CD4-positive, alpha-beta T cell treated with Interleukin-4 for 1 hour (primary cell): ENCODE measurements around the gene OR10H2.
"Not testable (repeated sequence)": the region's sequence is repeated elsewhere in the genome, so short reads cannot be mapped to it uniquely, and the experiment has no call there.

Source experiments
- DNase-seq, 2 donors: peaks; one replicate each; pipeline ENCODE4 v3.0.0-alpha.2; 2020 to 2022

OR10H2 gene

DNA sequence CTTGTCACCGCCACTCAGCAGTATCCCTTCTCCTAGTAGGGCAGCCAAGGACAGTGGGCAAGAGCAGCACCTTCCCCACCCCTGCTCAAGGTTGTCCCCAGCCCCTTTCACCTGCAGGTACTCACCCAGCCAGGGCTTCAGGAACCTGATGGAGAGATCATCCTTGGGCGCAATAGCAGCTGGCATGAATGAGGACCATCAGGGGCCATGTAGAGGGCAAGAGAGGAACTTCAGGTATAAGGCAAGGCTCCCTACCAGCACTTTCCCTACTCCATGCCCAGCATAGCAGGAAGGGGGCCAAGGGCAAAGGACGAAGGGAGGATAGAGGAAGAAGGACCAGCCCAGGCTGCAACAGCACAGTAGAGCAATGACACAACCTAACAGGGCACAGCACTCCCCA, 46.3 kb downstream of the OR10H2 start:
- not testable (repeated sequence) for DNase-seq

DNA sequence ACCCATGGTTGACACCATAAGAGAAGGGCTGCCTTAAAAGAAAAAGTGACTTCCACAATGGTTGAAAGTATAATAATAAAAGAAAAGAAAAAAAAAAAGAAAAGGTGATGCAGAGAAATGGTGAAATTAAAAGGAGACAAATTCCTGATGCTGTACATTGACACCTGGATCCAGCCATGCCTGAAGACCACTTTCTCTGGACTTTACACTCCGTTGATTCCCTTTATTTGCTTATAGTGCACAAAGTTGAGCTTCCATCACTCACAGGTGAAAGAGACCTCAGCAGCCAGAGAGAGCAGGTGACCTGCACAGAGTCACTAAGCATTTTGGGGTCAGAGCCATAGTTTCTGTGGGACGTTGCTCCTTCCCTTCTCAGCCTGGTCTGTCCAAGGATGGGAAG, 47.4 kb downstream of the OR10H2 start:
- DNase-seq, result no peak

DNA sequence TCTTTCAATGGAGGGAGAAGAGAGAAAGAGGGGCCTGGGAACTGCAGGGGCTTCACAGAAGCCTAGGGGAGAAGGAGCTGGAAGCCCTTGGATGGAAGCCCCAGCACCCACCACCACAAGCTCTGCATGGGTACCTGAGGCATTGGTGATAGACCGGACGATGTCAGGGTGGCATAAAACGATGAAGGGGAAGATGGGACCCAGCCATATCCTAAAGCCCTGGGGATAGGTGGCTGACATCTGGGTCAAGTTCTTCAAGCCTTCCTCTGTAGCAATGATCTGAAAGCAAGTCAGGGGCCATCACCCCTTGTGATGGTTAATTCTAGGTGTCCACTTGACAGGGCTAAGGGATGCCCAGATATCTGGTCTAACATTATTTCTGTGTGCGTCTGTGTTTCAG, 48.4 kb downstream of the OR10H2 start:
- no peak for DNase-seq

DNA sequence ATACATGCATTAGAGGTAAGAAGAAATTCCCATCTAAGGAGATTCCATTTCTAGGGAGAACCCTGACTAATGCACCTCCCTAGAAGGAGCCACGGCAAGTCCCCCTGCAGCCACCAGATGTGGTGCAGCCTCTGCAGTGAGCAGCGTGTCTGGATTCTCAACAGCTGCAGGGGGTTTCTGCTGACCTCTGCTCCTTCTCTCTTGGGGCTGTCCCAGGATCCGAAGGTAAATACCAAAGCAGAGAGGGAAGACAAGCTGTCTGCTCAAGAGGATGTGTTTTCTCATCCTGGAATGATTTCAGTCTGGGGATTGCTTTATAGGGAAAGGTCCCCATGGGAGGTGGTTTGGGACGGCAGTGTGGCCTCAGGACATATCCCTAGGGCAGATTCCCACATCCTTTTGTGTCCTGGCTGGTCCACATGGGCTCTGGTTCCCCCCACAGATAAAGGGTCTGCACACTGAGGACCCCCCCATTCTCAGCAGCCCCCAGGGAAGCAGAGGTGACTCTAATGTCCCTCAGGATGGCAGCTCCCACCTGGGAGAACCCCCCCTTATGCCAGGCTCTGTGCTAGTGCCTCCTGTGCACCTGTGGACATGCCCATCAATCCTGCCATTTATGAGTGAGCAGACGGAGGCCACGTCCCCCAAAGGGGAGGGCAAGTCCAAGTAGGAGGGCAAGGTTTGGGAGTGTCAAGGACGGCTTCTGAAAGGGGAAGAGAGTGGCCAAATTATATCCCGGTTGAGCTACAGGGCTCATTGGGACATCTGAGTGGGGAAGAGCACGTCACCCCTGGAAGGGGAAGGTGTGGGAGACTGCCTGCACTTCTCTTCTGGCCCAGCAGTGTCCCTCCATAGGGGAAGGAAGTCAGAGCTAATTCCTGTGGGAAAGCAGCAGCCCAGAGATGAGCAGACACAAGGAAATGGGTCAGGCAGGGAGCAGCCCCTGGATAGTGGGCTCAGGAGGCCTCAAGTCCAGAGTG, 49.5 kb downstream of the OR10H2 start:
- DNase-seq, result no peak
